H1 (cell line): ENCODE results near the gene GPR141. TPM values are rescaled to one million over a fixed set of nuclear protein-coding genes. Genes with fewer than 3 reads are reported as not detected.

Experiments
- CTCF ChIA-PET: fragments of 300-600 bp; sonication (Branson Sonifier 250); formaldehyde crosslinking; loops from one replicate; lab custom pipeline; 2021; ENCODE audit not compliant: partially characterized antibody; lab: Charles Lee
- POLR2A ChIA-PET: fragments of 300-600 bp; sonication (Branson Sonifier 250); formaldehyde crosslinking; loops from one replicate; lab custom pipeline; 2021; ENCODE audit warnings: inconsistent platforms; ENCODE audit not compliant: partially characterized antibody; lab: Charles Lee
- DNase-seq, 2 experiments: peaks; one replicate each; pipeline versions ENCODE4 v3.0.0 to v3.0.0-alpha.2; 2010 to 2022; ENCODE audit warnings: low spot score in 2 of 2, low read depth in 1 of 2, mixed read lengths in 1 of 2
- FAIRE-seq: peaks from 2 replicates; lab custom pipeline; 2011; peaks lifted over from hg19 to GRCh38; lab: Jason Lieb, UNC
- H2AFZ ChIP-seq: 2 replicates; pipeline ENCODE4 v1.8.1; 2012; ENCODE audit warnings: low read length, inconsistent platforms
- H2AK5ac ChIP-seq: 2 replicates; pipeline ENCODE4 v1.6.1; 2013; ENCODE audit warnings: low read depth, low read length
- H2BK120ac ChIP-seq: replicated peaks from 2 replicates; pipeline ENCODE3; 2013; ENCODE audit warnings: low read depth, low read length, inconsistent platforms
- H2BK12ac ChIP-seq: 2 replicates; pipeline ENCODE4 v1.6.1; 2013; ENCODE audit warnings: low read depth, low read length
- H2BK15ac ChIP-seq: 2 replicates; pipeline ENCODE4 v1.6.1; 2013; ENCODE audit warnings: low read length
- H2BK20ac ChIP-seq: 2 replicates; pipeline ENCODE4 v1.6.1; 2013; ENCODE audit warnings: low read length
- H2BK5ac ChIP-seq: 2 replicates; pipeline ENCODE4 v1.6.1; 2013; ENCODE audit warnings: low read depth, low read length
- H3K14ac ChIP-seq: 2 replicates; pipeline ENCODE4 v1.6.1; 2013; ENCODE audit warnings: inconsistent platforms; ENCODE audit not compliant: insufficient read length
- H3K18ac ChIP-seq: 2 replicates; pipeline ENCODE4 v1.6.1; 2013; ENCODE audit warnings: low read length; ENCODE audit errors: extremely low read depth
- H3K23ac ChIP-seq: 2 replicates; pipeline ENCODE4 v1.6.1; 2013; ENCODE audit warnings: inconsistent platforms; ENCODE audit not compliant: insufficient read length
- H3K23me2 ChIP-seq: 2 replicates; pipeline ENCODE4 v1.6.1; 2013; ENCODE audit warnings: low read depth, low read length
- H3K27ac ChIP-seq: 2 replicates; pipeline ENCODE4 v1.6.1; 2011; ENCODE audit warnings: low read depth, low read length, inconsistent platforms
- H3K27me3 ChIP-seq, 4 experiments: replicated peaks in 1 of 4; 1 replicate in 1 of 4; 2 replicates in 3 of 4; pipeline versions ENCODE4 v1.6.1 to v1.8.1; 2011 to 2013; ENCODE audit warnings: low read length in 3 of 4, mild to moderate bottlenecking in 3 of 4, inconsistent platforms in 2 of 4, mixed read lengths in 2 of 4, moderate library complexity in 1 of 4; ENCODE audit not compliant: control insufficient read depth in 3 of 4, insufficient read depth in 3 of 4; ENCODE audit errors: extremely low read depth in 1 of 4
- H3K36me3 ChIP-seq, 4 experiments: 2 replicates each; pipeline versions ENCODE4 v1.6.1 to v1.8.1; 2011 to 2013; ENCODE audit warnings: mild to moderate bottlenecking in 4 of 4, low read length in 3 of 4, moderate library complexity in 2 of 4, control low read depth in 1 of 4, inconsistent platforms in 1 of 4; ENCODE audit not compliant: insufficient read depth in 4 of 4, control insufficient read depth in 2 of 4
- H3K4ac ChIP-seq: replicated peaks from 2 replicates; pipeline ENCODE3; 2013; ENCODE audit warnings: low read length, low read depth, mixed read lengths, inconsistent platforms; ENCODE audit not compliant: insufficient read length
- H3K4me1 ChIP-seq, 4 experiments: replicated peaks in 1 of 4; 1 replicate in 1 of 4; 2 replicates in 3 of 4; pipeline versions ENCODE4 v1.6.1 to v1.8.1; 2011 to 2013; ENCODE audit warnings: low read length in 3 of 4, inconsistent platforms in 2 of 4, mixed read lengths in 1 of 4; ENCODE audit not compliant: insufficient read depth in 4 of 4, control insufficient read depth in 3 of 4
- H3K4me2 ChIP-seq, 2 experiments: 2 replicates each; pipeline versions ENCODE4 v1.6.1 to v1.8.1; 2011 to 2013; ENCODE audit warnings: low read depth in 2 of 2, low read length in 2 of 2, control low read depth in 1 of 2, inconsistent platforms in 1 of 2, mild to moderate bottlenecking in 1 of 2; ENCODE audit not compliant: insufficient read depth in 1 of 2
- H3K4me3 ChIP-seq, 4 experiments: fragments of 200-600, 300-600 bp in 1 of 4; sonication (generic), shearing (Covaris generic), sonication (Bioruptor Twin) in 1 of 4; 2 replicates each; pipeline versions ENCODE4 v1.5.1 to v1.8.1; 2011 to 2016; ENCODE audit warnings: low read length in 4 of 4, low read depth in 3 of 4, control low read depth in 2 of 4, inconsistent platforms in 2 of 4, mild to moderate bottlenecking in 2 of 4, mixed read lengths in 1 of 4, moderate library complexity in 1 of 4; ENCODE audit not compliant: insufficient read depth in 2 of 4; ENCODE audit errors: extremely low read depth in 1 of 4
- H3K56ac ChIP-seq: replicated peaks from 2 replicates; pipeline ENCODE3; 2013; ENCODE audit warnings: low read depth, mild to moderate bottlenecking, mixed read lengths, low read length, inconsistent platforms; ENCODE audit not compliant: insufficient read length
- H3K79me1 ChIP-seq: 2 replicates; pipeline ENCODE4 v1.6.1; 2013; ENCODE audit warnings: low read depth, low read length, control low read depth
- H3K79me2 ChIP-seq, 2 experiments: 2 replicates each; pipeline versions ENCODE4 v1.6.1 to v1.8.1; 2012 to 2013; ENCODE audit warnings: low read length in 2 of 2, mild to moderate bottlenecking in 2 of 2, inconsistent platforms in 1 of 2; ENCODE audit not compliant: insufficient read depth in 2 of 2, control insufficient read depth in 1 of 2
- H3K9ac ChIP-seq, 4 experiments: replicated peaks in 1 of 4; 1 replicate in 1 of 4; 2 replicates in 3 of 4; pipeline versions ENCODE4 v1.6.1 to v1.8.1; 2011 to 2013; ENCODE audit warnings: low read depth in 3 of 4, low read length in 3 of 4, control low read depth in 2 of 4, mild to moderate bottlenecking in 2 of 4, moderate library complexity in 2 of 4, inconsistent platforms in 1 of 4; ENCODE audit errors: extremely low read depth in 1 of 4
- H3K9me3 ChIP-seq, 2 experiments: 2 replicates each; pipeline versions ENCODE4 v1.6.1 to v1.8.1; 2012 to 2013; ENCODE audit warnings: mild to moderate bottlenecking in 2 of 2, moderate library complexity in 2 of 2, control low read depth in 1 of 2, inconsistent platforms in 1 of 2, low read depth in 1 of 2, low read length in 1 of 2, mixed read lengths in 1 of 2; ENCODE audit not compliant: insufficient read depth in 2 of 2
- H4K20me1 ChIP-seq, 2 experiments: replicated peaks in 1 of 2; 2 replicates each; pipeline versions ENCODE3 to v1.8.1; 2011 to 2013; ENCODE audit warnings: inconsistent platforms in 2 of 2, low read length in 2 of 2, mild to moderate bottlenecking in 1 of 2; ENCODE audit not compliant: insufficient read depth in 2 of 2, control insufficient read depth in 1 of 2
- H4K5ac ChIP-seq: 2 replicates; pipeline ENCODE4 v1.6.1; 2013; ENCODE audit warnings: low read length, low read depth, mixed read lengths, inconsistent platforms; ENCODE audit not compliant: insufficient read length
- H4K8ac ChIP-seq: 2 replicates; pipeline ENCODE4 v1.8.0; 2013; ENCODE audit warnings: mild to moderate bottlenecking, moderate library complexity, low read length, inconsistent platforms; ENCODE audit not compliant: insufficient read depth; ENCODE audit errors: extremely low read depth
- H4K91ac ChIP-seq: replicated peaks from 2 replicates; pipeline ENCODE3; 2013; ENCODE audit warnings: low read length, mixed read lengths, inconsistent platforms; ENCODE audit not compliant: insufficient read length
- WGBS, 2 experiments: shearing (Covaris generic) in 1 of 2; methylation state at CpG; one replicate each; pipeline versions ENCODE4 v1.1.6 to v1.1.7; 2013 to 2015; ENCODE audit warnings: low lambda C conversion rate in 2 of 2, mixed read lengths in 2 of 2, inconsistent platforms in 1 of 2, low coverage in 1 of 2, missing lambda C conversion rate in 1 of 2; ENCODE audit not compliant: insufficient replicate concordance in 2 of 2, insufficient coverage in 1 of 2, insufficient read length in 1 of 2; ENCODE audit errors: extremely low coverage in 1 of 2, missing lambda C conversion rate in 1 of 2; 5-methylcytosine and 5-hydroxymethylcytosine counted together
- polyA plus RNA-seq, 7 experiments: library from polyadenylated mRNA; depleted of rRNA in 3 of 7; stranded (reverse) in 5 of 7; unstranded in 2 of 7; fragments of >200 nt in 5 of 7; fragments of 200-250 nt in 2 of 7; gene quantifications; 1 replicate in 5 of 7; 2 replicates in 1 of 7; 4 replicates in 1 of 7; pipeline versions ENCODE4 v1.2.1 to v1.2.3, GENCODE V29; 2011 to 2013; ENCODE audit warnings: missing spikeins in 2 of 7, mixed read lengths in 2 of 7
- total RNA-seq: library from RNA; stranded (reverse); fragmentation: NEBNext Ultra II Directional; extraction: Animal tissue kit (Norgen Biotek cat#: 25700); gene quantifications from 2 replicates; pipeline ENCODE4 v1.2.1, GENCODE V29; 2021

Gene GPR141
- total and polyA plus RNA-seq, 2 of the 8 experiments (the other 6 are each of a cell fraction or from before 2014, with no cell fraction given), result 0.45 to 1.0 TPM

GRCh38 chr7:37674531-37674930 lies 9.0 kb upstream of the GPR141 start:
- Histone ChIP-seq H3K23ac (no peak overlapping the region), H3K56ac (no peak overlapping the region), H3K4me2 (no peak overlapping the region)

More at GRCh38 chr7:37674531-37674930, 9.0 kb upstream of the GPR141 start:
- H3K9me3 ChIP-seq, result no peaks in the 10 kb centered on the region
- H2BK15ac ChIP-seq, result no peak overlapping the region
- FAIRE-seq, result no peak
- H3K14ac ChIP-seq, result no peak overlapping the region
- H3K18ac ChIP-seq, result no peak overlapping the region
- DNase-seq, result no peak
- no peak overlapping the region for H2BK5ac ChIP-seq
- CTCF ChIA-PET, result interaction anchor here (0.7 kb wide), 1 partner anchor 14 kb away, joined by 3 read pairs; no protein-coding TSS in a partner anchor
- POLR2A ChIA-PET, result no interaction called here
- H4K5ac ChIP-seq, result no peak overlapping the region
- no peaks in the 10 kb centered on the region for H3K79me2 ChIP-seq
- WGBS, 2 experiments, result 74% methylated on average over 5 of the region's 5 CpGs; no CpG with 5 or more reads in 1 of the 2 experiments
- no peak overlapping the region for H3K9ac ChIP-seq
- no peak overlapping the region for H2BK12ac ChIP-seq
- peaks cover 0 to 1% (median 0%) of the 10 kb centered on the region in 4 experiments; a peak in 1 of 7 replicates for H3K4me1 ChIP-seq
- H2AFZ ChIP-seq, result no peak overlapping the region
- no peak overlapping the region for H2BK120ac ChIP-seq
- H3K27ac ChIP-seq, result no peak overlapping the region
- no peaks in the 10 kb centered on the region for H3K79me1 ChIP-seq
- H3K4me3 ChIP-seq, result no peak overlapping the region
- H4K20me1 ChIP-seq, result no peaks in the 10 kb centered on the region
- H3K4ac ChIP-seq, result no peak overlapping the region
- no peak overlapping the region for H4K8ac ChIP-seq
- no peak overlapping the region for H2AK5ac ChIP-seq
- H4K91ac ChIP-seq, result no peak overlapping the region
- no peaks in the 10 kb centered on the region for H3K36me3 ChIP-seq
- no peaks in the 10 kb centered on the region for H3K23me2 ChIP-seq
- H3K27me3 ChIP-seq, result no peaks in the 10 kb centered on the region
- H2BK20ac ChIP-seq, result no peak overlapping the region
